ENCODE data around the gene APOC4. TPM values are rescaled to one million over a fixed set of nuclear protein-coding genes. Genes with fewer than 3 reads are reported as not detected.
A peak's percentile ranks its signal among the peaks of the same experiment; 100 is the strongest.
"Not testable (repeated sequence)": the region's sequence is repeated elsewhere in the genome, so short reads cannot be mapped to it uniquely, and the experiment has no call there.

APOC4 gene
- total and polyA plus RNA-seq, 7 donors = not detected

DNA sequence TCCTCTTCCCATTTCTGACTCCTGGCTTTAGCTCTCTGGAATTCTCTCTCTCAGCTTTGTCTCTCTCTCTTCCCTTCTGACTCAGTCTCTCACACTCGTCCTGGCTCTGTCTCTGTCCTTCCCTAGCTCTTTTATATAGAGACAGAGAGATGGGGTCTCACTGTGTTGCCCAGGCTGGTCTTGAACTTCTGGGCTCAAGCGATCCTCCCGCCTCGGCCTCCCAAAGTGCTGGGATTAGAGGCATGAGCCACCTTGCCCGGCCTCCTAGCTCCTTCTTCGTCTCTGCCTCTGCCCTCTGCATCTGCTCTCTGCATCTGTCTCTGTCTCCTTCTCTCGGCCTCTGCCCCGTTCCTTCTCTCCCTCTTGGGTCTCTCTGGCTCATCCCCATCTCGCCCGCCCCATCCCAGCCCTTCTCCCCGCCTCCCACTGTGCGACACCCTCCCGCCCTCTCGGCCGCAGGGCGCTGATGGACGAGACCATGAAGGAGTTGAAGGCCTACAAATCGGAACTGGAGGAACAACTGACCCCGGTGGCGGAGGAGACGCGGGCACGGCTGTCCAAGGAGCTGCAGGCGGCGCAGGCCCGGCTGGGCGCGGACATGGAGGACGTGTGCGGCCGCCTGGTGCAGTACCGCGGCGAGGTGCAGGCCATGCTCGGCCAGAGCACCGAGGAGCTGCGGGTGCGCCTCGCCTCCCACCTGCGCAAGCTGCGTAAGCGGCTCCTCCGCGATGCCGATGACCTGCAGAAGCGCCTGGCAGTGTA, 33.8 kb upstream of the APOC4 start:
- H3K4me1 ChIP-seq = peaks cover 0 to 17% (median 14%) of the 10 kb centered on the region in 4 donors
- H3K27me3 ChIP-seq = peaks cover 9 to 34% (median 24%) of the 10 kb centered on the region in 3 donors
- H3K27ac ChIP-seq = no peak overlapping the region
- H3K36me3 ChIP-seq = peaks cover 0 to under 1% (median 0%) of the 10 kb centered on the region in 4 donors
- intact Hi-C loops (cut with DNase I) = no loop called here
- TF ChIP-seq CTCF (IDR thresholded peaks at IDR 0.05) = no peak
- TF ChIP-seq POLR2A (IDR thresholded peaks at IDR 0.05) = no peak
- no peak for TF ChIP-seq EP300 (IDR thresholded peaks at IDR 0.05)
- TF ChIP-seq POLR2AphosphoS5 (IDR thresholded peaks at IDR 0.05) = no peak
- H3K4me3 ChIP-seq = no peak overlapping the region
- H3K9me3 ChIP-seq = no peaks in the 10 kb centered on the region
- WGBS, 2 donors = 95% methylated on average over 46 of the region's 46 CpGs
- no peak for DNase-seq

DNA sequence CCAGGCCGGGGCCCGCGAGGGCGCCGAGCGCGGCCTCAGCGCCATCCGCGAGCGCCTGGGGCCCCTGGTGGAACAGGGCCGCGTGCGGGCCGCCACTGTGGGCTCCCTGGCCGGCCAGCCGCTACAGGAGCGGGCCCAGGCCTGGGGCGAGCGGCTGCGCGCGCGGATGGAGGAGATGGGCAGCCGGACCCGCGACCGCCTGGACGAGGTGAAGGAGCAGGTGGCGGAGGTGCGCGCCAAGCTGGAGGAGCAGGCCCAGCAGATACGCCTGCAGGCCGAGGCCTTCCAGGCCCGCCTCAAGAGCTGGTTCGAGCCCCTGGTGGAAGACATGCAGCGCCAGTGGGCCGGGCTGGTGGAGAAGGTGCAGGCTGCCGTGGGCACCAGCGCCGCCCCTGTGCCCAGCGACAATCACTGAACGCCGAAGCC, 33.2 kb upstream of the APOC4 start:
- 96% methylated on average over 44 of the region's 44 CpGs for WGBS, 2 donors
- no peak overlapping the region for H3K27ac ChIP-seq
- peaks cover 9 to 34% (median 24%) of the 10 kb centered on the region in 3 donors for H3K27me3 ChIP-seq
- no peak for DNase-seq
- H3K9me3 ChIP-seq = no peaks in the 10 kb centered on the region
- H3K36me3 ChIP-seq = no peaks in the 10 kb centered on the region
- H3K4me1 ChIP-seq = peaks cover 0 to 17% (median 11%) of the 10 kb centered on the region in 4 donors
- intact Hi-C loops (cut with DNase I) = no loop called here
- H3K4me3 ChIP-seq = no peak overlapping the region
- TF ChIP-seq POLR2AphosphoS5 (IDR thresholded peaks at IDR 0.05) = no peak
- no peak for TF ChIP-seq EP300 (IDR thresholded peaks at IDR 0.05)

DNA sequence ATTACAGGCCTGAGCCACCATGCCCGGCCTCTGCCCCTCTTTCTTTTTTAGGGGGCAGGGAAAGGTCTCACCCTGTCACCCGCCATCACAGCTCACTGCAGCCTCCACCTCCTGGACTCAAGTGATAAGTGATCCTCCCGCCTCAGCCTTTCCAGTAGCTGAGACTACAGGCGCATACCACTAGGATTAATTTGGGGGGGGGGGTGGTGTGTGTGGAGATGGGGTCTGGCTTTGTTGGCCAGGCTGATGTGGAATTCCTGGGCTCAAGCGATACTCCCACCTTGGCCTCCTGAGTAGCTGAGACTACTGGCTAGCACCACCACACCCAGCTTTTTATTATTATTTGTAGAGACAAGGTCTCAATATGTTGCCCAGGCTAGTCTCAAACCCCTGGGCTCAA, 32.3 kb upstream of the APOC4 start:
- intact Hi-C loops (cut with DNase I) = no loop called here
- WGBS, 2 donors = 88 to 96% methylated on average over 5 of the region's 5 CpGs
- no peaks in the 10 kb centered on the region for H3K36me3 ChIP-seq
- peaks cover 0 to 23% (median 15%) of the 10 kb centered on the region in 4 donors for H3K4me1 ChIP-seq
- H3K9me3 ChIP-seq = no peaks in the 10 kb centered on the region
- H3K27me3 ChIP-seq = peaks cover 9 to 30% (median 21%) of the 10 kb centered on the region in 3 donors
- H3K4me3 ChIP-seq = no peak overlapping the region
- DNase-seq = no peak
- H3K27ac ChIP-seq = no peak overlapping the region
- TF ChIP-seq POLR2A (IDR thresholded peaks at IDR 0.05) = no peak
- TF ChIP-seq CTCF (IDR thresholded peaks at IDR 0.05) = no peak
- no peak for TF ChIP-seq POLR2AphosphoS5 (IDR thresholded peaks at IDR 0.05)
- no peak for TF ChIP-seq EP300 (IDR thresholded peaks at IDR 0.05)

GRCh38 chr19:44911896-44912295, 30.1 kb upstream of the APOC4 start:
- DNase-seq; H3K27ac ChIP-seq; H3K9me3 ChIP-seq; H3K36me3 ChIP-seq; intact Hi-C loops (cut with DNase I); H3K4me3 ChIP-seq; H3K27me3 ChIP-seq: not testable (repeated sequence)
- WGBS, 2 donors = 86 to 90% methylated on average over 6 of the region's 6 CpGs
- peaks cover 0 to 20% (median 16%) of the 10 kb centered on the region in 4 donors for H3K4me1 ChIP-seq

GRCh38 chr19:44912854-44913253, 29.2 kb upstream of the APOC4 start:
- Histone ChIP-seq H3K4me3 (no peak overlapping the region), H3K9me3 (no peaks in the 10 kb centered on the region), H3K27me3 (no peaks in the 10 kb centered on the region), H3K4me1 (peaks cover 0 to 20% (median 16%) of the 10 kb centered on the region in 4 donors), H3K27ac (no peak overlapping the region), H3K36me3 (no peaks in the 10 kb centered on the region)
- WGBS, 2 donors = 67 to 72% methylated on average over 6 of the region's 6 CpGs
- intact Hi-C loops (cut with DNase I) = no loop called here
- peak; percentile 79 for DNase-seq
- TF ChIP-seq POLR2AphosphoS5 (IDR thresholded peaks at IDR 0.05) = no peak
- no peak for TF ChIP-seq POLR2A (IDR thresholded peaks at IDR 0.05)
- TF ChIP-seq CTCF (IDR thresholded peaks at IDR 0.05) = no peak
- TF ChIP-seq EP300 (IDR thresholded peaks at IDR 0.05) = no peak

DNA sequence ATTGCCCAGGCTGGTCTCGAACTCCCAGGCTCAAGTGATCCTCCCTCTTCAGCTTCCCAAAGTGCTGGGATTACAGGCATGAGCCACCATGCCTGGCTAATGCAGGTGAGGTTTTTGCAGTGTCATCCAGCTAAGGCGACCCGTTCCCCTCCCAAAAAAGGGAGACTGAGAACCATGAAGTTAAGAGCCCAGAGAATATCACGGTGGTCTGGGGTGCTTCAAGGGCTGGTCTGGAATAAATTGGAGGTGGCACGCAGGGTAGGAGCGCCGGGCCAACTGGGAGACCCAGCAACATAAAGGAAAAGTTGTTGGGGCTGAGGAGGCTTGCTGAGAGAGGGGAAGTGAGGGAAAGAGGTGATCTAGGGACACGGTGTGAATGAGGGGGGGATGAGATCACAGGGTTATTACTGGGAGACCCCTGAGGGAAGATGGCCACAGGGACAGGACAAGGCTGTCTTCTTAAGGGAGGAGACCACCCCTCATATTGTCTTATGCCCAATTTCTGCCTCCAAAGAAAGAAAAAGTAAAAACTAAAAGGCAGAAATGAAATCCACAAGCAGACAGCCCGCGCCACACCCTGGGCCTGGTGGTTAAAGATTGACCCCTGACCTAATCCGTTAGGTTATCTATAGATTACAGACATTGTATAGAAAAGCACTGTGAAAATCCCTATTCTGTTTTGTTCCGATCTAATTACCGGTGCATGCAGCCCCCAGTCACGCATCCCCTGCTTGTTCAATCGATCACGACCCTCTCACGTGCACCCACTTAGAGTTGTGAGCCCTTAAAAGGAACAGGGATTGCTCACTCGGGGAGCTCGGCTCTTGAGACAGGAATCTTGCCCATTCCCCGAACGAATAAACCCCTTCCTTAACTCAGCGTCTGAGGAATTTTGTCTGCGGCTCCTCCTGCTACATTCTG, 28.3 kb upstream of the APOC4 start:
- intact Hi-C loops (cut with DNase I); H3K36me3 ChIP-seq; DNase-seq; H3K4me3 ChIP-seq; H3K9me3 ChIP-seq; H3K27me3 ChIP-seq; H3K27ac ChIP-seq: not testable (repeated sequence)
- WGBS, 2 donors = 41 to 56% methylated on average over 23 of the region's 23 CpGs
- H3K4me1 ChIP-seq = peaks cover 0 to 20% (median 16%) of the 10 kb centered on the region in 4 donors

- peak; percentile 93 for DNase-seq
- intact Hi-C loops (cut with DNase I); H3K9me3 ChIP-seq; H3K27me3 ChIP-seq; H3K36me3 ChIP-seq: not testable (repeated sequence)
- WGBS, 2 donors = 5 to 6% methylated on average over 27 to 28 of the region's 28 CpGs
- H3K4me1 ChIP-seq = peaks cover 0 to 20% (median 16%) of the 10 kb centered on the region in 4 donors
- H3K27ac ChIP-seq = peak within 1 kb of the TSS in 2 of 4 donors; percentile 32 to 34
- peak within 1 kb of the TSS; percentile 24 to 51 (median 47) for H3K4me3 ChIP-seq
These were observed 27.4 kb upstream of the APOC4 start, which contains the start of gene APOC1 for GRCh38 chr19:44914433-44915206. Gene APOC1 (plus strand): TSS chr19:44914608. CDS start chr19:44914892, 284 bp downstream.
